ENCODE results near the gene MORN5.

Gene MORN5

GRCh38 chr9:122138560-122139268, 21.0 kb upstream of the MORN5 start:
- ATAC-seq: peak; percentile 44; the same call in 1 of the 3 replicates
- TF ChIP-seq ESRRG (CRISPR knock-in tag; IDR thresholded peaks at IDR 0.05) (no peak), PPARA (CRISPR knock-in tag; IDR thresholded peaks at IDR 0.05; ENCODE audit: borderline replicate concordance) (no peak), ZFP3 (CRISPR knock-in tag; IDR thresholded peaks at IDR 0.05) (no peak), RARB (CRISPR knock-in tag; IDR thresholded peaks at IDR 0.05) (no peak), ARNTL (CRISPR knock-in tag; IDR thresholded peaks at IDR 0.05; ENCODE audit: borderline replicate concordance, low read depth) (no peak), BACH2 (CRISPR knock-in tag; IDR thresholded peaks at IDR 0.05; ENCODE audit: borderline replicate concordance) (no peak), PATZ1 (CRISPR knock-in tag; IDR thresholded peaks at IDR 0.05; ENCODE audit: borderline replicate concordance) (no peak), ZFP30 (CRISPR knock-in tag; IDR thresholded peaks at IDR 0.05) (no peak), CSRNP3 (CRISPR knock-in tag; IDR thresholded peaks at IDR 0.05) (no peak), SNAI2 (CRISPR knock-in tag; IDR thresholded peaks at IDR 0.05) (no peak), ZNF70 (CRISPR knock-in tag; IDR thresholded peaks at IDR 0.05) (no peak), CREB5 (CRISPR knock-in tag; IDR thresholded peaks at IDR 0.05; ENCODE audit: low read depth) (no peak), ZNF565 (CRISPR knock-in tag; conservative IDR thresholded peaks at IDR 0.05; ENCODE audit: low read depth) (no peak), GLIS3 (CRISPR knock-in tag; IDR thresholded peaks at IDR 0.05) (no peak), TSHZ2 (CRISPR knock-in tag; IDR thresholded peaks at IDR 0.05) (no peak)

GRCh38 chr9:122140368-122141193, 19.1 kb upstream of the MORN5 start:
- no peak for ATAC-seq
- TF ChIP-seq ZNF8 (CRISPR knock-in tag; IDR thresholded peaks at IDR 0.05): no peak
- TF ChIP-seq ISL1 (CRISPR knock-in tag; IDR thresholded peaks at IDR 0.05): no peak
- TF ChIP-seq TSHZ2 (CRISPR knock-in tag; IDR thresholded peaks at IDR 0.05): no peak
- no peak for TF ChIP-seq TOX (CRISPR knock-in tag; IDR thresholded peaks at IDR 0.05; ENCODE audit: borderline replicate concordance)
- TF ChIP-seq RARB (CRISPR knock-in tag; IDR thresholded peaks at IDR 0.05): no peak
- no peak for TF ChIP-seq PATZ1 (CRISPR knock-in tag; IDR thresholded peaks at IDR 0.05; ENCODE audit: borderline replicate concordance)

All from SK-N-SH treated with all-trans-retinoic acid at 6 μM for 48 hours (cell line).